Fibroblast of villous mesenchyme (primary cell): ENCODE data around the gene SLC19A1. TPM values are rescaled to one million over a fixed set of nuclear protein-coding genes. Genes with fewer than 3 reads are reported as not detected.

Experiments used
- DNase-seq: peaks from one replicate; pipeline ENCODE4 v3.0.0-alpha.2; 2010; ENCODE audit warnings: low read depth
- H3K4me3 ChIP-seq: 2 replicates; pipeline ENCODE4 v1.5.1; 2011; ENCODE audit warnings: low read depth, mild to moderate bottlenecking, low read length
- total RNA-seq: library from RNA; depleted of rRNA; stranded (reverse); fragments of >200 nt; gene quantifications from 2 replicates; pipeline ENCODE4 v1.2.3, GENCODE V29; 2012
- TF ChIP-seq, protein P1 (sequence below): IDR thresholded peaks from 2 replicates; pipeline ENCODE4 v1.5.1; 2012; ENCODE audit warnings: low read depth, mild to moderate bottlenecking, low read length; ENCODE audit not compliant: insufficient read depth

The SLC19A1 gene
- total RNA-seq, 1 donor = 6.5 TPM

DNA sequence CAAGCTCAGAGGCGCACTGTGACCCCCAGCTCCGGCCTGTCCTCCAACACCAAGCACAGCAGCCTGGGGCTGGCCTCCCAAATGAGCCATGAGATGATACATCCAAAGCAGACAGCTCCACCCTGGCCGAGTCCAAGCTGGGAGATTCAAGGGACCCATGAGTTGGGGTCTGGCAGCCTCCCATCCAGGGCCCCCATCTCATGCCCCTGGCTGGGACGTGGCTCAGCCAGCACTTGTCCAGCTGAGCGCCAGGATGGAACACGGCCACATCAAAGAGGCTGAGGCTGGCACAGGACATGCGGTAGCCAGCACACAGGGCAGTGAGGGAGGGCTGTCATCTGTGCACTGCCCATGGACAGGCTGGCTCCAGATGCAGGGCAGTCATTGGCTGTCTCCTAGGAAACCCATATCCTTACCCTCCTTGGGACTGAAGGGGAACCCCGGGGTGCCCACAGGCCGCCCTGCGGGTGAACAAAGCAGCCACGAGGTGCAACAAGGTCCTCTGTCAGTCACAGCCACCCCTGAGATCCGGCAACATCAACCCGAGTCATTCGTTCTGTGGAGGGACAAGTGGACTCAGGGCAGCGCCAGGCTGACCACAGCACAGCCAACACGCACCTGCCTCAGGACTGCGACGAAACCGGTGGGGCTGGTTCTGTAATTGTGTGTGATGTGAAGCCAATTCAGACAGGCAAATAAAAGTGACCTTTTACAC lies 29.1 kb downstream of the SLC19A1 start:
- no peak for DNase-seq
- H3K4me3 ChIP-seq = no peak overlapping the region
- TF ChIP-seq, protein P1, sequence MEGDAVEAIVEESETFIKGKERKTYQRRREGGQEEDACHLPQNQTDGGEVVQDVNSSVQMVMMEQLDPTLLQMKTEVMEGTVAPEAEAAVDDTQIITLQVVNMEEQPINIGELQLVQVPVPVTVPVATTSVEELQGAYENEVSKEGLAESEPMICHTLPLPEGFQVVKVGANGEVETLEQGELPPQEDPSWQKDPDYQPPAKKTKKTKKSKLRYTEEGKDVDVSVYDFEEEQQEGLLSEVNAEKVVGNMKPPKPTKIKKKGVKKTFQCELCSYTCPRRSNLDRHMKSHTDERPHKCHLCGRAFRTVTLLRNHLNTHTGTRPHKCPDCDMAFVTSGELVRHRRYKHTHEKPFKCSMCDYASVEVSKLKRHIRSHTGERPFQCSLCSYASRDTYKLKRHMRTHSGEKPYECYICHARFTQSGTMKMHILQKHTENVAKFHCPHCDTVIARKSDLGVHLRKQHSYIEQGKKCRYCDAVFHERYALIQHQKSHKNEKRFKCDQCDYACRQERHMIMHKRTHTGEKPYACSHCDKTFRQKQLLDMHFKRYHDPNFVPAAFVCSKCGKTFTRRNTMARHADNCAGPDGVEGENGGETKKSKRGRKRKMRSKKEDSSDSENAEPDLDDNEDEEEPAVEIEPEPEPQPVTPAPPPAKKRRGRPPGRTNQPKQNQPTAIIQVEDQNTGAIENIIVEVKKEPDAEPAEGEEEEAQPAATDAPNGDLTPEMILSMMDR = no peak

- no peak for DNase-seq
- H3K4me3 ChIP-seq = no peak overlapping the region
- TF ChIP-seq, protein P1 = no peak
Measured at GRCh38 chr21:45512626-45513002, 29.6 kb downstream of the SLC19A1 start.

DNA sequence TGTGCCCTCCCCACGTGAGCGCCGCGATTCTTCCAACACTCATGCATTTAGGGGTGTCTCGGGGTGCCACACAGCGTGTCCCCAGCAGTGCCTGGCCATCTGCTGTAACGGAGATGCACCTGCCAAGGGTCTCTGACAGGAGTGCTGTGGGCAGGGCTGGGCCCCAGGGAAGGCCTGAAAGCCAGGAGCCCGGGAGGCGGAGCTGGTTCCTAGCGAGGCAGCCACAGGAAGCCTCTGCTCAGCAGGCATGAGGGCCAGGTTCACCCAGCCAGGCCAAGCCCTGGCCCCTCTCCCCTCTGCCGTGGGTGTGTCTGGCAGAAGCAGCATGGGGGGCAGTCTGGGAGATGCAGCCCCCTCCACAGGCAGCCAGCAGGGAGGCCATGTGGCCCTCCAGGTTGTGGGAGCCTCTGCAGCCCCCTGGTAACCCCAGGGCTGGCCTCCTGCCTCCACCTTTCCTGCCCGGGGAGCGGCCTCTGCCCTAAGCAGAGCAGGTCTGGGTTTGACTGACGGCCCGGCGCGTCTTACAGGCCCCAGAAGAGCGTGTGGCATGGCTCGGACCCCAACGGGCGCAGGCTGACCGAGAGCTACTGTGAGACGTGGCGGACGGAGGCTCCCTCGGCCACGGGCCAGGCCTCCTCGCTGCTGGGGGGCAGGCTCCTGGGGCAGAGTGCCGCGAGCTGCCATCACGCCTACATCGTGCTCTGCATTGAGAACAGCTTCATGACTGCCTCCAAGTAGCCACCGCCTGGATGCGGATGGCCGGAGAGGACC lies 30.4 kb downstream of the SLC19A1 start:
- TF ChIP-seq, protein P1 = no peak
- DNase-seq = no peak
- H3K4me3 ChIP-seq = no peak overlapping the region

- no peak for DNase-seq
- TF ChIP-seq, protein P1 = no peak
- H3K4me3 ChIP-seq = no peak overlapping the region
Measured at GRCh38 chr21:45511007-45511406, 31.2 kb downstream of the SLC19A1 start.

GRCh38 chr21:45510466-45510955 lies 31.7 kb downstream of the SLC19A1 start:
- H3K4me3 ChIP-seq = no peak overlapping the region

GRCh38 chr21:45509566-45510465 lies 32.4 kb downstream of the SLC19A1 start:
- H3K4me3 ChIP-seq = no peak overlapping the region
- no peak for DNase-seq
- TF ChIP-seq, protein P1 = no peak

More at GRCh38 chr21:45510466-45510955, 31.7 kb downstream of the SLC19A1 start:
- no peak for DNase-seq
- TF ChIP-seq, protein P1 = no peak
